RCC 7860 (cell line): Measurements from ENCODE around the gene RASD1.
A peak's percentile ranks its signal among the peaks of the same experiment; 100 is the strongest.

ENCODE experiments used
- DNase-seq: peaks from one replicate; pipeline ENCODE4 v3.0.0-alpha.2; 2015; ENCODE audit warnings: low spot score
- FAIRE-seq: peaks from 2 replicates; lab custom pipeline; 2012; peaks lifted over from hg19 to GRCh38; lab: Jason Lieb, UNC

Gene RASD1, protein sequence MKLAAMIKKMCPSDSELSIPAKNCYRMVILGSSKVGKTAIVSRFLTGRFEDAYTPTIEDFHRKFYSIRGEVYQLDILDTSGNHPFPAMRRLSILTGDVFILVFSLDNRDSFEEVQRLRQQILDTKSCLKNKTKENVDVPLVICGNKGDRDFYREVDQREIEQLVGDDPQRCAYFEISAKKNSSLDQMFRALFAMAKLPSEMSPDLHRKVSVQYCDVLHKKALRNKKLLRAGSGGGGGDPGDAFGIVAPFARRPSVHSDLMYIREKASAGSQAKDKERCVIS

DNA sequence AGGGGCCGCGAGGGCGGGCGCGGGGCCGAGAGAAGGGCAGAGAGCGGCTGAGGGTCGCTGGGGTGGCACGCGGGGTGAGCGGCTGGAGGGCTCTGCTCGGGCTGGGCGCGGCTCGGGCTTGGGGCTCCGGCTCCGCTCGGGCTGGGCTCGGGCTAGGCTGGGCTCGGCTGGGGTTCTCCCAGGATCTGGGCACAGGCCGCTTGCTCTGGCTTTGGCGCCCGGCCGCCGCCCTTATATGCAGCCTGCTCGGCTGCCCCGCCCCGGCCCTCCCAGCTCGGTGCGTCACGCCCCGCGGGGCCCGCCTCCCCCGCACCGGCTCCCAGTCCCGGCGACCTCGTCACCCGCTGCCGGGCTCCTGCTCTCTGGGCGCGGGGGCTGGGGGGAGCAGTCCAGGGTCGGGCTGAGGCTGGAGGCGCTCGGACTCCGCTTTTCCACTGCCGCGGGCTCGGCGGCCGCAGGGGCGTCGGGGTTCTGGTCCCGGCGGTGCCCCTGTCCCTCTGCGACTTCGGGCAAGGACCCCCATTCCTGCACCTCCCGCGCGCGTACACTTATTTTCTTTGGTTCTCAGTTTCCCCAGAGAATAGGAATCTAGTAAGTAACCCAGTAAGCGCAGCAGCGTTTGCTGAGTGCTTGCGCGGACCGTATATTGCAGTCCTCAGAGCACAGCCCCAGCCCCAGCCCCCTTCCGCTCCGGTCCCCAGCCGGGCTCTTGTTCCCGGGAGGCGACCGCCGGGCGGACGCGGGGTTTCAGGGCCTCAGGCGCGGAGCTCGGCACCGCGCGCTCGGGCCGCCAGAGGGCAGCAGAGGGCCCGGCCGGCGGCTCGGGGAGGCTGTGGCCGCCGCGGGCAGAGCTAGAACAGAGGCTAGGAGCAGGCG, at the start of gene RASD1:
RASD1 (minus strand) TSS at position 207 of the 876 bp plus-strand sequence. CDS start 214 bp downstream, outside the sequence.
- peak; percentile 22 for DNase-seq
- FAIRE-seq = no peak

DNA sequence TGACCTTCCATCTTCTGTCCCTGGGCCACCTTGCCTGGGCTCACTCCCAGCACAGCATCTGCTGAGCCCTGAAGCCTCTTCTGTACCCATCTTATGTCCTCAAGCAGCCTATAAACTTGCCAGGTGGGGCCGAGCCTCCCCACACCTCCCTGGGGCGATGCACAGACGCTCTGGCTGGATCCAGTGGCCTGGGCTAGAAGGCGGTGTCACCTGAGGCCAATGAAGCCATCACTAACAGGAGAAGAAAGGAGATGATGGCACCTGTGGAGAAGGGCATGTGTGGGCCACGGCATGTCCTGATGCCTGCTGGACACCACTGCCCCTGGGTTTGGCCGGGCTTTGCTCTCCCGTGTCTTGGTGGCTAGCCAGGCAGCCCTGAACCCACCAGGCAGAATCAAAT, 49.8 kb upstream of the RASD1 start:
- FAIRE-seq (no peak), DNase-seq (no peak)

DNA sequence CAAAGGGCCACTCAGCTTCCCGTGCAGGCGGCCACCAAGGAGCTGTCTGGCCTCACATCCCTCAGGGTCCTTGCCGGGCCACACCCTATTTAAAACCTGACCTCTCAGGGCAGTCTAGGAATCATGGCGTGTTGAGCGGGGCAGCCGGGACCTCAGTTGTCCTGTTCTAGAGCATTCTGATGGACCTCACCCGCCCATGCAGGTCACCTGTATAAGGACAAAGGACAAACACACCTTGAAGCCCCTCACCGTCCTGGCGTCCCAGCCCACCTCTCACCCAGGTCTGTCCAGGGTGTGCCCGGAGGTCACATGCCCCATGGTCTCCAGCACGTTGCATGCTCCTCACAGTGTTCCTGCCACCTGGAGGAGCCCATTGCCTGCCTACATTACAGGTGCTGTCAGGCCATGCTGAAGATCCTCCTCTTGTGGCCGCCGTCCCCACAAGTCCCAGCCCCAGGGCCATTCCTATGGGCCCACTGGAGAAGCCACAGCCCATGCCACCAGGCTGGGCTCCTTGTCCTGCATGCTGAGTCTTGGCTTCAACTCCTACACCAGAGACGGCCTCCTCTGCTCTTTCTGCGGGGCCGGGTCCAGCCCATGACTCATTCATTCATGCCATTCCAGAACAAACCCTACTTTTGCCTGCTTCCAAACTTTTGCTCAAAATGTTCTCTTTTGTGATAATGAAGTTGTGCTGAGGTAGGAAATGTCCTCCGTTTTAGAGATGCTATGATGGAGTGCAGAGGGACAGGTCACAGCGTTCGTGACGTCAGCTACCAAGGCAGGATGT, 49.0 kb upstream of the RASD1 start:
- FAIRE-seq = no peak
- no peak for DNase-seq

DNA sequence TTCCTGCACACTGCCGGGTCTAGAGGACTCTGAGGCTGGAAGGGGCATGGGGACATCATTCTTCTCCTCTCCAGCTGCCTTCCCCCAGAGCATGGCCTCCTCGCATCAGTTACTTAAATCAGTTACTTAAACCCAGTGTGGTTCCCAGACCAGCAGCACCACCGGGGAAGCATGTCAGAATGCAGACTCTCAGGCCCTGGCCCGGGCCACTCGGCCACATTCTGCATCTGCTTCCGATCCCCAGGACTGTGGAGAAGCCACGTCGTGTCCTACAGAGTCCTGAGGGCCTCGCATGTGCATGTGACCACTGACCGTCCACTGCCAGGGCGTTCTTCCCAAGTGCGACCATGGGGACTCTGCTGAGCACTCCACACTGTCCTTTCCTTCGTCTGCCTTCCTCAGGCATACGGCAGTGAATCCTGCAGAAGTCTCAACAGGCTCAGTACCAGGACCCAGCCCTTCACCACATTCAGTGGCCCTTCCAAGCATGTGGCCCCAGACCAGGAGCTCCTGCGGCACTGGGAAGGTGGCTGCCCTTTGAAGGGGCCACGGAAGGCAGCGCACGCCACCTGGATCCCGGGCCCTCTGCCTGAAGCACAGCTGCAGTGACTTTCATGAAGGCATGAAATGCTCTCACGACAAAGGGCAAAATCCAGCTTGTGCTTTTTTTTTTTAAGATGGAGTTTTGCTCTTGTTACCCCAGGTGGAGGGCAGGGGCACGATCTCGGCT, 46.9 kb upstream of the RASD1 start:
- FAIRE-seq = no peak
- no peak for DNase-seq

DNA sequence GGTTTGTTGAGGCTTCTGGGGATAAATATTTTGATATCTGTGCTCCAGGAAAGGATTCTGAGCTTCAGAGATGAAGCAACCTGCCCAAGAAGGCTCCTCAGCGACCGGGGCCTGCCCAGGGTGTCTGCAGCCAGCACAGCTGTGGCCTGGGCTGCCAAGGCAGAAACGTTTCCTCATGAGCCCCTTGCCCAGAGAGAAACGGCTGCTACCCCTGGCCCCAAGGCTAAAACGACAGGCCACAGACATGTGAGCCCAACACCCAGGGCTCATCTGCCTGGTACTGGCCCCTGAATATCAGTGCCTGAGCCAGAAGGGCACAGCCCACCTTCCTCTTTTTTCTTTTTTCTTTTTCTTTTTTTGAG, 45.4 kb upstream of the RASD1 start:
- DNase-seq (no peak), FAIRE-seq (no peak)

DNA sequence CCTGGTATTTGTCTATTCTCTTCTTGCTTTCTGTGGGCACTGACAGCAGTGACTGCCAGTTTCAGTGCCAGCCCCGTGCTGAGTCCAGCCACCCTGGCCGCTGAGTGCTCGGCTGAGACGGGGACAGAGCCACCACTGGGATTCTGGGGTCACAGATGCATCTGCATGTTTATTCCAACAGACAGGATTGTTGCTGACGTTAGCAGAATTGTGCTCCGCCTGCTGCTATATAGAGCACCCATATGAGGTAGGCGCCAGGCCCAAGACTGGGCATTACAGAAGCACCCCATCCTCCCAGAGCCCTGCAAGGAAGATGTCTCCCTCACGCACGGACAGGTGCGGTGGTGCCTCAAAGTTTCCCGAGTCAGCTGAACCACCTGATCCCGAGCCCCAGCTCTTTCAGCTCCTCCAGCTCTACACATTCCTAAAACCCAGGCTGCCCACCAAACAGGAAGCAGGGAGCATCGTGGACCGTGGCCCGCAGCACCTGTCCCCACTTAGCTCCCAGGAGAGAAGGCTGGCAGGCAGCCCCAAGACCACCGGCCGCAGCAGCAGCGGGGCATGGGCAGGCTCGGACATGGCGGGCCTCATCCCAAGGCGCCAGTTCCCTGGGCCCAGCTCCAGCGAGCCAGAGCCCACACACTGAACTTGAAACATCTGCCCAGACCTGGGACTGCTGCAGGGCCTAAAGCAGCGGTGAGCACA, 44.9 kb upstream of the RASD1 start:
- DNase-seq = no peak
- no peak for FAIRE-seq

DNA sequence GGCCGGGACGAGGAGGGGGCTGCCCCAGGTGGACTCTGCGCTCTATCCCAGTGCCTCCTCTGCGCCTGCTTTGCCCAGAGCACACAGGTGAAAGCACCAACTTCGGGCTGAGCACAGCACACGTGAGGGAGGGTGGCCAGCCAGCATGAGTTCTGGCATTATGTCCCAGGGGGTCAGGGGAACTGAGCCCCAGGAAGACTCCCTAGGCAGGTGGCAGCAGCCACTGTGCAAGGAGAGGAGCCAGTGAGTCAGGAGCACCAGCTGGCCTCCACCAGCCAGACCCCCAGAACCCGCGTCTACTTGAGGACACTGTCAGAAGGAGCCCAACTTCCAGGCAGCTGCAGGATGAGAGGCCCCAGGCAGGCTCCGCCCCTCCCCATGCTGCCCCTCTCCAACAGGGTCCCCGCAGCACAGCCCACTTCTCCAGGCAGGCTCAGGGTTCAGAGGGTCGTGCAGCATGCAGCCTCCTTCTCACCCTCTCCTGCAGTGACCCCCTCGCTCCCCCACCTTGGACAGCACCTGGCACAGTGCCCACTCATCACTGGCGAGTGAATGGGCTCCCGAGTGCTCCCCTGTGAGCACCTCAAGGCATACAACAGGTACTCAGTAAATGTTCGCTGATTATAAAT, 44.2 kb upstream of the RASD1 start:
- DNase-seq (no peak), FAIRE-seq (no peak)

DNA sequence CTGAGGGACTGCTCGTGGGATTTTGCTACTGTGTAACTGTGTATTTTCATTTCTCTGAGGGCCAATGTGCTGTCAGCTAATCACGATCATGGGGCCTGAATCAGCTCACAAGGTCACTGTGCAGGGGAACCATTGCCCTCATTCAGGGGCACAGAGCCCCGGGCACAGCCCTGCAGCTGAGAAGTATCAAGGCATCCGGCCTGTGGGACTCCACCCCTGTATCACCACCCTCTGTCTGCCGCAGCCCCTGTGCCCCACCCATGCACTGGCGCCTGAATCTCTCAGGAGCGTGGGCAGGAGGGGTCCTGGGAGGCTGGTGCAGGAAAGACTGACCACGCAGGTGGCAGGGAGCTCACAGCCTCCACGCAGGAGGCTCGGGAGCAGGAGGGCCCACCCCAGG, 43.4 kb upstream of the RASD1 start:
- FAIRE-seq (no peak), DNase-seq (no peak)

DNA sequence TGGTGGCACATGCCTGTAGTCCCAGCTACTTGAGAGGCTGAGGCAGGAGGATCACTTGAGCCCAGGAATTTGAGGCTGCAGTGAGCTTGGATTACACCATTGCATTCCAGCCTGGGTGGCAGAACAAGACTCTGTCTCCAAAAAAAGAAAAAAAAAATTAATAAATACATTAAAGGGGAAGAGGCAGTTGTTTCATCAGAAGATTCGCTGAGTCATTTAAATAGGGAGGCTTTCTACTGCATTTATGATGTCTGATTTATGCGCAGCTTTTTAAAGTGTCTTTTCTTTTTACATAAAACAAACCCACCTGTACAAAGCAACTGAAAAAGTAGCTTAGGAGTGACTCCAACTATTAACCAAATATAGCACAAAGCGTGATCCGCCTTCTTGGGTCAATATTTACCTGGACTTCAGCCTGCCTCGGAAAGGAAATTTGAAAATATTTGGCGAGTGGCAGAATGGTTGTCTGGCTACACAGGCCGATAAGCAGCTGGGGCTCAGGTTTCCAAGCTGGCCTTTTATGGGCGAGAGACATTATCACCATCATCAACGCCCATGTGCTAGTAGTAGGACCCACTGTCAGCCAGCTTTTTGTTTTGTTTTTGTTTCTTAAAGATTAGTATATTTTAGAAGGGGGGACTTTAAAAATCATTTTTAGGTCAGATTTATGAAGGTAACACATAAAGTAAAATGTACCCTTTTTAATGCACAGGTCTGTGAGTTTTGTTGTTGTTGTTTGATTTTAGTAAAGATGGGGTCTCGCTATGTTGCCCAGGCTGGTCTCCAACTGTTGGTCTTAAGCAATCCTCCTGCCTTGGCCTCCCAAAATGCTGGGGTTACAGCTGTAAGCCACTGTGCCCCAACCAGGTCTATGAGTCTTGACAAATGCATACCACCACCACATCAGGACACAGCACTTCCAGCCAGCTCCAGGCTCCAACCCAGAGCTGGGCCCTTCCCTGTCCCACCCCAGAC, 42.5 kb upstream of the RASD1 start:
- FAIRE-seq (no peak), DNase-seq (no peak)

DNA sequence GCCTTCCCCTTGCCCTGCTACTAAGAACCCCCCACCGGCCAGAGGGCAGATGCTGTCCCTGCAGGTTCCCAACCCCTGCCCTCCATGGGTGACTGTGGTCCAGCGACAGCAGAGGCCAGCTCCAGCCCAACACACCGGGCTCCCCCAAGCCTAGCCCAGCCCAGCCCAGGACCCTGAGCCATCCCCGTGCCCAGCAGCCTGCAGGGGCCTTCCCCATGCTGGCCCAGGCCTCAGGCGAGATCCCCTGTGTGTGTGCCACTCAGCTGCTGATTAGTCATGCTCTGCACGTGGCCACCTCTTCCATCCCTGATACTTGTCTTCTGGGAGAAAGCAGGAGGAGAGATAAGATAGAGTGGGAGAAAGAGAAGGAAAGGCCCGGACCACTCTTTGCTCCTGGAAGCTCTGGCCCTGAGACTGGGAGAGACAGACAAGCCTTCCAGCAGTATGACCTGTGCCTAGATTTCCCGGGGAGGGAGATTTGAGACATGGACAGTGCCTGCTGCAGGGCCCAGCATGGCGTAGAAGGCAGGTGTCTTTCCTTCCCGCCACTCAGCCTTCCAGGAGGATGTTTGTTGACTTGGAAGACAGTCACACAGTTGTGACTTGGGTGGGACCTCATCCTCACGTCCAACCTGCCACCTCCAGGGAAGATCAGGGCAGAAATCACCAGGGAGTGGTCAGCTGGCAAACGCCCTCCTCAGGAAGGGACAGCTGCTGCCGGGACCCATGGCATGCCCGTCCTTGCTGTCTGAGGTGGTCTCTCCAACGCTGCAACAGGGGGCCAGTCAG, 41.3 kb upstream of the RASD1 start:
- DNase-seq (no peak), FAIRE-seq (no peak)

DNA sequence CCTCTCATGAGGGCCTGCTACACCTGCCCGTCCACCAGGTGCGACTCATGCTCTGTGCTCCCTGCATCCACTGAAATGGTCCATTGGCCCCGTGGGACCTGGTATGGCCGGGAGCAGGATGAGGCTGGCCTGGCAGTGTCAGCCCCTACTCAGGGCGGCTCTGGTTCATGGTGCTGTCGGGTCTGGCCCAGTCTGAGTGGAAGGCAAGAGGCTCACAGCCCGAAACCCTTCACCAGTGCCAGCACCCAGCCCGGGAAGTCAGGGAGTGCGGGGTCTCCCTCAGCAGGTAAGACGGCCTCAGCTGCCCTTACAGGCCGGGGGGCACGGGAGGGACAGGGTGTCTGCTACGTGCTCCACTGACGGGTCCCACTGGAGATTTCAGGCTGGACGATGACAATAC, 40.5 kb upstream of the RASD1 start:
- FAIRE-seq = no peak
- no peak for DNase-seq

DNA sequence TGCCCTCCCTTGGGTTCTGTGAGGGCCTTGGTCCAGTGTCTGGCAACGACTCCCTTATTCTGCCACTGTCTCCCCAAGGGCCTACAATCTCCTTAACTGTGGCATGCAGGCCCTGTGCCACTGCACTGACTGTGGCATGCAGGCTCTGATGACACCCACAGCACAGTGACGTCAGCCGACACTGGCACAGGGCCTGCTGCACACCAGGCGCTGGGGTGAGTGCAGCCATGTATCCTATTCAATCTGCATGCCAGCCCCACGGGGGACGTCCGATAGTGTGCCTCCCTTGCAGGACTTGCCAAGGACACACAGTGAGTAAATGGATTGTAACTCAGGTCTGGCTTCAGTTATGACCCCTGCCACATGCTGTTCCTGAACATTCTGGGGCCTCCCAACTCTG, 39.8 kb upstream of the RASD1 start:
- no peak for FAIRE-seq
- DNase-seq = no peak

DNA sequence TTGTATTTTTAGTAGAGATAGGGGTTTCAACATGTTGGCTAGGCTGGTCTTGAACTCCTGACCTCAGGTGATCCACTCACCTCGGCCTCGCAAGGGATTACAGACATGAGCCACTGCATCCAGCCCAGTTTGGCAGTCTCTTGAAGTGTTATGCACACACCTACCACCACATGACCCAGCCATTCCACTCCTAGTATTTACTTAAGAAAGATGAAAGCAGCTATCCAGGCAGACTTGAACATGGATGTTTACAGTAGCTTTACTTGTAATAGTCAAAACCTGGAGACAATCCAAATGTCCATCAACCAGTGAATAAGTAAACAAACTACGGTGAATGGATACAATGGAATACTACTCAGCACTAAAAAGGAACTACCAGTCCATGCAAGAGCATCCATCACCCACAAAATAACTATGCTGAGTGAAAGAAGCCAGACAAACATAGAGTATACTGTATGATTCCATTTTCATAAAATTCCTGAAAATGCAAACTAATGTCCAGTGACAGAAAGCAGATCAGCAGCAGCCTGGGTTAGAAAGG, 37.8 kb upstream of the RASD1 start:
- DNase-seq (no peak), FAIRE-seq (no peak)

DNA sequence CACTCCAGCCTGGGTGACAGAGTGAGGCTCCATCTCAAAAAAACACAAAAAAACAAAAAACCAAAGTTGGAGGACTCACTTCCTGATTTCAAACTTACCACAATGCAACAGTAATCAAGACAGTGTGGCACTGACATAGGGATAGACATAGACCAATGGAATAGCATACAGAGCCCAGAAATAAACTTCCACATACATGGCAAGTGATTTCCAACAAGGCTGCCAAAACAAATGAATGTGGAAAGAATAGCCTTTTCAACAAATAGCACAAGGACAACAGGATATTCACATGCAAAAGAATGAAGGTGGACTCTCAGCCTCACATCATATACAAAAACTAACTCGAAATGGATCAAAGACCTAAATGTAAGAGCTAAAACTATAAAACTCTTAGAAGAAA, 36.8 kb upstream of the RASD1 start:
- DNase-seq (no peak), FAIRE-seq (no peak)

DNA sequence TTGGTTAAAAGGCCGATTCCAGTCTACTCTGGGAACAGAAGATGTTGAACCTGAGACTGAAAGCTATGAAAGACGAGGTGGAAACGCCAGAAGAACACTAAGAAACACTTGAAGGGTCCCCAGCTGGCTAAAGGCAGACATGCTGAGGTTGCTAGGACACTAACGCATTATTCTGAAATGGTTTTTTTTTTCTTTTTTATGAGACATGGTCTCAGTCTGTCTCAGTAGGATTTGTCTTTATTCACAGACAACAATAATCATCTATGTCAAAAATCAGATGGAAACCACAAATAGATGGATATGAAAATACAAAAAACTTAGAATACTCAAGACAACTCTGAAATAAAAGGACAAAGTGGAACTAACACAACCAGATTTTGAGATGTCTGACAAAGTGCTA, 35.0 kb upstream of the RASD1 start:
- DNase-seq (no peak), FAIRE-seq (no peak)

DNA sequence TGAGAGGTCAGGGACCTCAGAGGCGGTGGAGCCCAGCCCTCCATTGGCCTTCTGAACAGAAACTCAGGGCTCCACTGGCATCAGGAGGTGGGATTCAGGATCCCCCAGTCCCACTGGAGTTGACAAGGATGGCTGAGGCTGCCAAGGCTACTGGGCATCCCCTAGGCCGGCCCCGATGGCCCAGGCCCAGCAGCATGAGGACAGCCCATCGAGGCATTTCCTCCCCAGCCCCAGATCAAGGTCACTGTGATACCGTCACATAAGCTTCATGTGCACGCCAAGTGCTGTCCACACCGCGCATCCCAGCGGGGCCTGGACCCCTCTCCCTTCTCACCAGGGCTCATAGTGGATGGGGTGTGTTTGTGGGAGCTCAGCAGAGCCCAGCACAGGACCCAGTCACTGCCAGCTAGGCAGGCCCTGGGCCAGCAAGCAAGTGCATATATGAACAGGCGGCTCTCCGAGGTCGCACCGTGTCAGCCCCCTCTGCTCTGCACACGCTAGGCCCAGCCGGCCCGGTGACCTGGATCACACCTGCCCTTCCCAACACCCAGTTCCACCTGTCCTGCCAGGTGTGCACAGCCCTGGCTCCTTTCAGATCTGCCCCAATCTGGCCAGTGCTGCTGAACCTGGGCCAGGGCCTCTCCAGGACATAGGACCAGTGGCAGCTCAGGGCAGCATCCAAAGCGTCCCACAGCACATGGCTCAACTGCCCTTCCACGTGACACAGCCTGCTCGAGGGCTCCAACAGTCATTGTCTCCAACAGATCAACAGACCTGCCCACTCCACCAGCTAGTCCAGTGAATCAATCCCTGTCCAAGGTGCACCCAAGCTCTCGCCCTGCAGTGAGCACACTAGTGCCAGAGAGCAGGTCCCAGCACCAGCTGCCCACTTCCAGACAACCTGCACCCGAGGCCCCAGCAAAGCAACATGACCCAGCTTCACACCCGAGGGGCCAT, 32.8 kb upstream of the RASD1 start:
- no peak for FAIRE-seq
- no peak for DNase-seq
